Glomerular endothelial cell (primary cell): ENCODE results near the gene ITGA2. TPM values are rescaled to one million over a fixed set of nuclear protein-coding genes. Genes with fewer than 3 reads are reported as not detected.
"Not testable (repeated sequence)": the region's sequence is repeated elsewhere in the genome, so short reads cannot be mapped to it uniquely, and the experiment has no call there.

Experiments
- DNase-seq: peaks from one replicate; pipeline ENCODE4 v3.0.0-alpha.2; 2011; ENCODE audit warnings: low read depth, low spot score; ENCODE audit errors: extremely low read depth
- total RNA-seq: library from RNA; depleted of rRNA; stranded (reverse); fragments of >200 nt; gene quantifications from 2 replicates; pipeline ENCODE4 v1.2.3, GENCODE V29; 2015

The ITGA2 gene
- total RNA-seq, 1 donor from 2014 or later = 50.5 TPM

GRCh38 chr5:53091289-53091688 is 102.1 kb downstream of the ITGA2 start:
- DNase-seq = no peak

GRCh38 chr5:53092242-53092641 is 103.1 kb downstream of the ITGA2 start:
- no peak for DNase-seq

- DNase-seq = no peak
Observed at GRCh38 chr5:53095217-53095616, 106.1 kb downstream of the ITGA2 start.

GRCh38 chr5:53095931-53096525 is 106.9 kb downstream of the ITGA2 start:
- peak; percentile 66 for DNase-seq

- no peak for DNase-seq
Observed at GRCh38 chr5:53099546-53099945, 110.4 kb downstream of the ITGA2 start.

- DNase-seq = no peak
Observed at GRCh38 chr5:53100606-53101005, 111.5 kb downstream of the ITGA2 start.

- no peak for DNase-seq
Observed at GRCh38 chr5:53105611-53106300, 116.6 kb downstream of the ITGA2 start.

- DNase-seq = no peak
Observed at GRCh38 chr5:53109056-53109442, 119.9 kb downstream of the ITGA2 start.

- DNase-seq = peak; percentile 50
Observed at GRCh38 chr5:53109443-53110127, 120.4 kb downstream of the ITGA2 start, which contains the start of gene MOCS2. Gene MOCS2 (minus strand): TSS chr5:53109757. CDS start chr5:53107174, 2,583 bp downstream.

GRCh38 chr5:53110156-53110555 is 121.0 kb downstream of the ITGA2 start:
- DNase-seq = no peak

GRCh38 chr5:53111139-53111538 is 122.0 kb downstream of the ITGA2 start:
- DNase-seq = no peak

GRCh38 chr5:53112307-53112706 is 123.2 kb downstream of the ITGA2 start:
- not testable (repeated sequence) for DNase-seq

GRCh38 chr5:53112909-53113308 is 123.8 kb downstream of the ITGA2 start:
- no peak for DNase-seq

- no peak for DNase-seq
Observed at GRCh38 chr5:53113947-53114346, 124.8 kb downstream of the ITGA2 start.

GRCh38 chr5:53114988-53115387 is 125.8 kb downstream of the ITGA2 start:
- no peak for DNase-seq

GRCh38 chr5:53116597-53116996 is 127.4 kb downstream of the ITGA2 start:
- no peak for DNase-seq

- DNase-seq = no peak
Observed at GRCh38 chr5:53118879-53119278, 129.7 kb downstream of the ITGA2 start.

GRCh38 chr5:53120165-53120564 is 131.0 kb downstream of the ITGA2 start:
- DNase-seq = no peak

GRCh38 chr5:53123702-53124101 is 134.6 kb downstream of the ITGA2 start:
- DNase-seq = no peak

GRCh38 chr5:53126521-53126920 is 137.4 kb downstream of the ITGA2 start:
- no peak for DNase-seq

- DNase-seq = no peak
Observed at GRCh38 chr5:53127107-53127506, 138.0 kb downstream of the ITGA2 start.

GRCh38 chr5:53128481-53128880 is 139.3 kb downstream of the ITGA2 start:
- DNase-seq = no peak
